GM19438 (cell line): ENCODE data around the gene SEMA6B.

Source experiments
- ATAC-seq: cut with Tn5 transposase; IDR thresholded peaks from one replicate; pipeline ENCODE4 v1.9.1; 2021; ENCODE audit warnings: low read depth; ENCODE audit not compliant: unreplicated experiment

Gene SEMA6B

DNA sequence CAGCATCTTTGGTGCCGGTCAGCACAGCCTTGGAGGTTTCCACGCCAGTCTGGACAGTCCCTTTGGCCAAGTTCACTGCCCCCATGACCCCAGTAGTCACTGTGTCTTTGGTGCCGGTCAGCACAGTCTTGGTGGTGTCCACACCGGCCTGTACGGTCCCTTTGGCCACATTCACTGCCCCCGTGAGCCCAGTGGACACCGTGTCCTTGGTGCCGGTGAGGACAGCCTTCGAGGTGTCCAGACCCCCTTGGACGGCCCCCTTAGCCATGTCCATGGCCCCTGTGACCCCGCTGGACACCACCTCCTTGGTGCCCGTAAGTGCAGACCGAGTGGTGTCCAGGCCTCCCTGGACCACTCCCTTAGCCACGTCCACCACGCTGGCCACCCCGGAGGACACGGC is 46.2 kb downstream of the SEMA6B start:
- ATAC-seq, result no peak

DNA sequence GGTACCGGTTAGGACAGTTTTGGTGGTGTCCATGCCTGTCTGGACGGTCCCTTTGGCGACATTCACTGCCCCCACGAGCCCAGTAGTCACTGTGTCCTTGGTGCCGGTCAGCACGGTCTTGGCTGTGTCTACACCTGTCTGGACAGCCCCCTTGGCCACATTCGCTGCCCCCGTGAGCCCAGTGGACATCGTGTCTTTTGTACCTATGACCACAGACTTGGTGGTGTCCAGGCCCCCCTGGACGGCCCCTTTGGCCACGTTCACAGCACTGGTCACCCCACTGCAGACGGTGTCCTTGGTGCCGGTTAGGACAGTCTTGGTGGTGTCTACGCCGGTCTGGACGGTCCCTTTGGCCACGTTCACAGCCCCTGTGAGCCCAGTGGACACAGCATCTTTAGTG is 47.4 kb downstream of the SEMA6B start:
- no peak for ATAC-seq

DNA sequence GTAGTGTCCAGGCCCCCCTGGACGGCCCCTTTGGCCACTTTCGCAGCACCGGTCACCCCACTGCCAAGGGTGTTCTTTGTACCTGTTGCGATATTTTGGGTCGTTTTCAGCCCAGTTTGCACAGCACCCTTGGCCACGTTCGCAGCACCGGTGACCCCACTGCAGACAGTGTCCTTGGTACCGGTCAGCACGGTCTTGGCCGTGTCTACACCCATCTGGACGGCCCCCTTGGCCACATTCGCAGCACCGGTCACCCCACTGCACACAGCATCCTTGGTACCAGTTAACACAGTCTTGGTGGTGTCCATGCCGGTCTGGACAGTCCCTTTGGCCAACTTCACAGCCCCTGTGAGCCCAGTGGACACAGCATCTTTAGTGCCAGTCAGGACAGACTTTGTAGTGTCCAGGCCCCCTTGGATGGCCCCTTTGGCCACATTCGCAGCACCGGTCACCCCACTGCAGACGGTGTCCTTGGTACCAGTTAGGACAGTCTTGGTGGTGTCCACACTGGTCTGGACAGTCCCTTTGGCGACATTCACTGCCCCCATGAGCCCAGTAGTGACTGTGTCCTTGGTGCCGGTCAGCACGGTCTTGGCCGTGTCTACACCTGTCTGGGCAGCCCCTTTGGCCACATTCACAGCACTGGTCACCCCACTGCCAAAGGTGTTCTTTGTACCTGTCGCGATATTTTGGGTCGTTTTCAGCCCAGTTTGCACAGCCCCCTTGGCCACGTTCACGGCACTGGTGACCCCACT is 48.0 kb downstream of the SEMA6B start:
- no peak for ATAC-seq

DNA sequence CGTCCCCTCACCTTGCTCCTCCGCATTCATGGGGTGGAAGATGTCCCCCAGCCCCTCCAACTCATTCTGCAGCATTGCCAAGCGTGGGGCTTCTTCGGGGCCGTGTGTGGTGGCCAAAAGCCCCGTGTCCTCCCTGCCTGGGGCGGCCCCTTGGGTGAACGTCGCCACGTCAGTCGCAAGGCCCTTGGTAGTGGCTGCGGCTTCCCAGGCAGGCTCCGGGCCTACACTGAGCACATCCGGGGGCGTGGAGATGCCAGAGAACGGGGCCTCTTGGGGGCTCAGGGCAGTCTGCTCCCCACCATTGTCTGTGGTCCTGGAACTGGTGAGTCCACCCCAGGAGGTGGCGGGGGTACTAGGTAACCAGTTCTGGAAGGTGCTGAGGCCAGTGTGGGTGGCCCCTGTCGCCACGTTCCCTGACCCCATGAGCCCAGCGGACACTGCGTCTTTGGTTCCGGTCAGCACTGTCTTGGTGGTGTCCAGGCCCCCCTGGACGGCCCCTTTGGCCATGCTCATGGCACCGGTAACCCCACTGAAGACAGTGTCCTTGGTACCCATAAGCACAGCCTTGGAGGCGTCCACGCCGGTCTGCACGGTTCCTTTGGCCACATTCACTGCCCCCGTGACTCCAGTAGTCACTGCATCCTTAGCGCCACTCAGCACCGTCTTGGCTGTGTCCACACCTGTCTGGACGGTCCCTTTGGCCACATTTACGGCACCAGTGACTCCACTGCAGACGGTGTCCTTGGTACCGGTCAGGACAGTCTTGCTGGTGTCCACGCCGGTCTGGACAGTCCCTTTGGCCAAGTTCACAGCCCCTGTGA is 48.8 kb downstream of the SEMA6B start:
- no peak for ATAC-seq

DNA sequence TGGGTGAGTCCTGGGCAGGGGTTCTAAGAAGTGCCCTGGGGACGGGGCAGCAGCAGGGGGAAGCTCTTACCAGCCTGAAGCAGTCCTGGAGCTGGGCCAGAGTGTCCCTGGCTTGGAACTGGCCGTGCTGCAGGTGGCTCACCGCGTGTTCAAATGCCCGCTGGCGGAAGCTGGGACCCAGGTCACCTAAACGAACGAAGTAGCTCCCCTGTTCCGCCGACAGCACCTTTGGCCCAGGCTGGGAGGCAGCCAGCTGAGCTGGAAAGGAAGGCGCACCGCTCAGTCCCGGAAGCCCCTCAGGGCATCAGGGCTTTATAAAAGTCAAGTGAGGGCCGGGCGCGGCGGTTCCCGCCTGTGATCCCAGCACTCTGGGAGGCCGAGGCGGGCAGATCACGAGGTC is 50.8 kb downstream of the SEMA6B start:
- no peak for ATAC-seq

DNA sequence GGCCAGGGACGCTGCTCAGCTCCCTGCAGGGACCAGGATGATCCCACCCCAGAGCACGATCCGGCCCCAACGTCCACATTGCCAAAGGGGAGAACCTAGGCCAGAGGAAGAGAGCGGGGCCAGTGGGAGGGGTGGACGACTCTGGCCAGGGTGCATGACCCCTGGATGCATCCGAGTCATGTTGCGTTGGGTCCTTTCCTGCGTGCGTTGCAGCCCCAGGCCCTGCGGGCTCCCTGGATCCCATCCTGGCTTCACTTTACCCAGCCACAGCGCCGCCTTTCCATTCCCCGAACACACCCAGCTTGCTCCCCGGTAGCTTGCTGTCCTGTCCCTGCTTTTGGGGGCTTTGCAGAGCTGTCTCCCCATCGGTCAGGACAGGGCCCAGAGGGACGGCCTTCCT is 51.7 kb downstream of the SEMA6B start:
- no peak for ATAC-seq

DNA sequence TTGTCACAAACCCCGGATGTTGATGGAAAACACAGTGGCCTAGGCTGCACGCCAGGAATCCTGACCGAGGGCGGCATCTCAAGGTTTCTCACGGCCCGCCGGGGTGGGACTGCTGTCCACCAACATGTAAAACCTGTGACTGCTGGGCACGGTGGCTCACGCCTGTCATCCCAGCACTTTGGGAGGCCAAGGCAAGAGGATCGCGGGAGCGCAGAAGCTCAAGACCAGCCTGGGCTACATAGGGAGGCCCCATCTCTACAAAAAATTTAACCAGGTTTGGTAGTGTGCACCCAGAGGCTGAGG is 52.4 kb downstream of the SEMA6B start:
- no peak for ATAC-seq

DNA sequence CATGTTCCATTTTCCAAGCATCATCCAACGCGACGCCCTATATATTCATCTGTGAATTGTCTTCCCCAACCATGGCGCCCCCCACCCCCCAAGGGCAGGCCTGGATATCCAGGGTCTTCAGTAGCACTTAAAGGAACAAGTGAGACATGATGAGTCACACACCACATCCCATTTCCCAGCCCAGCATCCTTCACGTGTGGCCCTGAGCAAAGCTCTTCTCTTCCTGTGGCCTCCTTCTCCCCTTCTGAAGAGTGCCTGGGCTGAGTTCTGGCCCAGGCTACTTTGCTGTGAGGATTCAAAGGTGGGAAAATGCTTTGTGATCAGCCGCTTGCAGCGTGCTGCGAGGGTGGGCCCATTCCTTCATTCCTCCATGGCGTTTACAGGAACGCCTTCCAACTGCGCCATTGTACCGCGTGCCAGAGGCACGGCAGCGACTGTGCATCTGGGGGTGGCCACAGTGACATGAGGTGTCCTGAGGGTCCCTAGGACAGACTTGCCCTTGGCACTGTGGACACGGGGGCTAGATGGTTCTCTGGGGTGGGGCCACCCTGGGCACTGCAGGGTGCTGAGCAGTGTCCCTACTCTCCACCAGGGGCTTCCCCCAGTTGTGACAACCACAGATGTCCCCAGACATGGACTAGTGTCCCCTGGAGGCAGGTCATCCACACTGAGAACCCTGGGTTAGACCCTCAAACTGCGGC is 52.9 kb downstream of the SEMA6B start:
- no peak for ATAC-seq

DNA sequence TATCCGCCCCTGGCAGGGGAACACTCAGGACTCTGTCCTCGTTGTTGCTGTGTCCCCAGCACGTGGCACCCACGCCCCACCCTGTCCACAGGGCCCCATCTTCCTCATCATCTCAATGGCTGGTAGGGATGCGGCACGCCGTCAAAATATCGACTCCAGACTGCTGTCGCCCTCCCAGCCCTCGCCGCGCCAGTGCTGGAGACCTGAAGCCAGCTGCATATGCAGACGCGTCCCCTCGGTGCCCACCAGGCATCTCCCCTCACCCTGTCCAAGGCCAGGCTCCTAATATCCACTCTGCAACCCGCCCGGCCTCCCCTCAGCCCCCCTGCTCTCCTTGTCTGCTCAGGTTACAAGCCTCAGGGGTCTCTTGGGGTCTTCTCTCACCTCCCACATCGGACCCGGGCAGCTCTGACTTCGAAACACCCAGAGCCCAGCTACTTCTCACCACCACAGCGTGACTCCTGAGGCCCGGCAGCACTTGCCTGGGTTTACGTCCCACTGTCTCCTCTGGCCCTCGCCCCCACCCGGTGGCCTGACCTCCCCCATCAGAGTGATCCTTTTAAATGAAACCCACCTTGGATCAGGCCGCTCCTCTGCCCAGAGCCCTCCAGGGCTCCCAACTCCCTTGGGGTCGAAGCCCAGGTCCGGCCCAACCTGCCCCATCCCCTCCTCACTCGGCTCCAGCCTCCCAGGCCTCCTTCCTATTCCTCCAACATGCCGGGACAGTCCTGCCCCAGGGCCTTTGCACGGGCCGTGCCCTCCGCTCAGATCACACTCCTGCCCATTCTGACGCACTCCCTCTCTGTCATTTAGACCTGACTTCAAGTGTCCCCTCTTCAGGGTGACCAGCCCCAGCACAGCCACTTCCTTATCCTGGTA is 53.7 kb downstream of the SEMA6B start:
- no peak for ATAC-seq

DNA sequence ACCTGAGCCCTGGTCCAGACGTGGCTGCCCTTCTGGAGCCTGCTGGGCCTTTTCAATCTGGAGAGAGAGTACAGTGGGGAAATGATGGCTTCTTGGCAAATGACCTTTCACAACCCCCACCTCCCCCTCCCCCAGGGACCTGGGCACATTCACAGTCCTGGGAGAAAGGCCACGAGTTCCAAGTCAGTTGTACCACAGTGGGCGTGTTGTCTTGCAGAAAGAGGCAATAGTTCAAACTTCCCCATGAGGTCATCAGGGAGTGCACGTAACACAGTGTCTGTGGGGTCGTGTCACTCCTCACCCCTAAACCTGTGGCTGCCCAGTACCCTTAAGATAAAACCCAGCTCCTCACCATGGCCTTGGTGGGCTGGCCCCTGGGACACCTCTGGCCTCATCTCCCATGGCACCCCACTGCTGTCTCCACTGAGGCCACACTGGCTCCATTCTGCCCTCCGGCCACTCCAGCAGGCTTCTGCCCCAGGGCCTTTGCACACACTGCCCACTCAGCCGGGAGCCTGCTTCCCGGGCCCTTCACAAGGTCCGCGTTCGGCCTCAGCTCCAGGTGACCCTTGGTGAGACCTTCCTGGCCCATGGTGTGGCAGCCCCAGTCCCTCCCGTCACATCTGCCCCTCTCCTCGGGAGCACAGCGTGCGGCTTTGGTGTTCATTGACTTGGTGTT is 54.5 kb downstream of the SEMA6B start:
- ATAC-seq, result no peak

DNA sequence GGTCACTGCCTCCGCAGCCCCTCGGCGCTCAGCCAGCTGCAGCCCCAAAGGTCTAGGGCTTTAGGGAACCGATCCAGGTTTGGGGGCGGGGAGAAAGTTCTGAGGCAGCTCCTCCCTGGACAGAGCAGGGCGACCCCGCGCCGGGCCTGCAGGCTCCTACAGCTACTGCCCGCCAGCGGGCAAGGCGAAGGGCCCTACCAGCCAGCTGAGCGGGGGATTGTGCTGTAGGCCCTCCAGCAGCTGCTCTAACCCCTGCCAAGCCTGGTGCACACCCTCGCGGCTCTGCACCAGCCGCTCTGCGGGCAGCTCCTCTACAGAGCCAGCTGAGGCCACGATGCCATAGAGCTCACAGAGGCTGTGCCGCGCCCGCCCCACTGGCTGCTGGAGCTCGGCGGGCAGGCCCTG is 55.2 kb downstream of the SEMA6B start:
- ATAC-seq, result no peak

DNA sequence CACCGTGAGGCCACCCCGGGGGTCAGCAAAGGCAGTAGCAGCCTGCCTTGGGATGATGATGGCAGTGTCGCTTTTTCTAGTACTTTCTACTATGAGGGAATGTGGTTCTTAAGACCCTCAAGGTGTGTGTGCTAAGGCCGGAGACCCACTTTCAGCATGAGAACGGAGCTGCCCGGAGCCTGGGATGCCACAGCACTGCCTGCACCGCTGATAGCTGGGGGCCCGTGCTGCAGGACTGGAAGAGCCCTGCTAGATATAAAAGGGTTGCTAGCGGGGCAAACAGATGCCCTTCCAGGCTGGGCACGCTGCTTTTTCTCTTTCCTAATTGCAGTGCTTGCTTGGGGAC is 55.7 kb downstream of the SEMA6B start:
- ATAC-seq, result no peak

DNA sequence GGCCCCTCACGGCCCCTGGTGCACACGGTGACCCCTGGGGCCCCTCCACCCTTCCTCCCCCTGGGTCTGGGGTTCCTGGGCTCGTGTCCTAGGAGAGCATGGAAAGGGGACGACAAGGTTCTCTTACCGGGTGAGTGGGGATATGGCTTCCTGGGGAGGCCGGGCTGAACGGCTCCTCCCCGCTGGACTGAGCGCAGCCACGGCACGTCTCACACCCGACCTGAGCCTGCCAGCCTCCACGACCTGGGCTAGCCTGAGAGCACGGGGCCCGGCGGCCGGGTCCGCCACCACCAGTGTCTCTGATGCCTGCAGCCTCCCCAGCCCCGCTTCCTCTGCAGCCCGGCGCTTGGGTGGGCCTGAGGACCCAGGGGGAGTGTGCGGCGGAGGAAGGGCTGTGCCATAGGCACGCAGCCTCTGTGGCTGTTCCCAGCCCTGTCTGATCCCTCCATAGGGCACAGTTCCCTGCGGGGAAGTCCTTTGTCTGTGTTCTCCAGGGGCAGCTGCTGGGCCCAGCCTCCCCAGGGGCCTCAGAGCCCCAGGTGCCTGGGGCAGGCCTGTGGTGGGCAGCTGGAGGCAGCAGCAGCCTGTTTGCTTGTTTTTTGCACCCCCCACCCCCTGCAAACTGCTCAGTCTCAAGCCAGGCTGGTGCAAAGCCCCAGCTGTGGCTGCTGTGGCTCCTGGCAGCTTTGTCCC is 56.2 kb downstream of the SEMA6B start:
- ATAC-seq, result no peak

DNA sequence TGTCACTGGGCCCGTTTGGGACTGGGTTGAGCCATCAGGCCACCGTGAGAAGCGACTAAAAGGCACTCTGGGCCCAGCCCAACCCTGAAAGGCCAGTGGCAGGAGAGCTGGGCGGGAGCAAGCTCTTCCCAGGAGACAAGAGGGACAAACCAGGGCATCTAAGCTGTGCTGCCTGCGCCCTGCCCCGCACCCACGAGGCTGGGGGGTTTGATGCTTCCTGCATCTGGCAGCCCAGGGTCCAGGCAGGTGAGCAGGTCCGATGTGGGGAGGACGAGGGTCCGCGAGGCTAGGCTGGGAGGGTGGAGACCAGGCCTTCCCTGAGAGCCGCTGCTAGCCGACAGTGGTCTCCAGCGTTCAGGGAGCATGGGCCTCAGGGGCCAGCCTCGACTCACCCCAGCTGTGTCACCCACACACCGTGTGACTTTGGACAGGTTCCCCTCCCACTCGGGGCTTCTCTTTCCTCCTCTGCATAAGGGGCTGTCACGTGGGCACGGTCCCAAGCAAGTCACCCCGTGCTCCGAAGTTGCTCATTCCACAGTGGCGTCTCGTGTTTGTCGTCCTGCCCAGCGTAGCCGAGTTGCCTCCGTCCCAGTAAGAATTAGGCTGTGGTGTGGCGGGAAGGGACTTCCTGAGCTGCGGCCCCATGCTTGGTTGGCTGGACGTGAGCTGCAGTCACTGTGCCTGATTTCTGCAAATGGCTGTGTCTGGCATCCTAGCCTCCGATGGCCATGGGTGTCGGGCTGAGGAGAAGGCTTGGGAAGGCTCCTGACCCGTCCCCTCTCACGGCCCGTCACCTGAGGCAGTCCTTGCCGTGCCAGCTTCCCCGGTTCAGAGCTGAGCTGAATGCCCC is 57.0 kb downstream of the SEMA6B start:
- ATAC-seq, result no peak

DNA sequence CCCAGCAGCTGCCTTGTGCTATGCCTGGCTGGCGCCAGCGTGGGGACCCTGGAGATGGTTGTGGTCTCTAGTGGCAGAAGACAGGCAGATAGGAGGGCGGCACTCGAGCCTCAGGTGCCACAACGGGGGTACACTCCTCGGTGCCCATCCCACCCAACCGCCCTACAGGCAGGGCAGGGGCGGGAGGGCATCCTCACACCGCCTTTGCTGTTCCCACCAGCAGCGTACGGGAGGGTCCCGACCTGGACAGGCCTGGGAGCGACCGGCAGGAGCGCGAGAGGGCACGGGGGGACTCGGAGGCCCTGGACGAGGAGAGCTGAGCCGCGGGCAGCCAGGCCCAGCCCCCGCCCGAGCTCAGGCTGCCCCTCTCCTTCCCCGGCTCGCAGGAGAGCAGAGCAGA is 57.8 kb downstream of the SEMA6B start:
- no peak for ATAC-seq

DNA sequence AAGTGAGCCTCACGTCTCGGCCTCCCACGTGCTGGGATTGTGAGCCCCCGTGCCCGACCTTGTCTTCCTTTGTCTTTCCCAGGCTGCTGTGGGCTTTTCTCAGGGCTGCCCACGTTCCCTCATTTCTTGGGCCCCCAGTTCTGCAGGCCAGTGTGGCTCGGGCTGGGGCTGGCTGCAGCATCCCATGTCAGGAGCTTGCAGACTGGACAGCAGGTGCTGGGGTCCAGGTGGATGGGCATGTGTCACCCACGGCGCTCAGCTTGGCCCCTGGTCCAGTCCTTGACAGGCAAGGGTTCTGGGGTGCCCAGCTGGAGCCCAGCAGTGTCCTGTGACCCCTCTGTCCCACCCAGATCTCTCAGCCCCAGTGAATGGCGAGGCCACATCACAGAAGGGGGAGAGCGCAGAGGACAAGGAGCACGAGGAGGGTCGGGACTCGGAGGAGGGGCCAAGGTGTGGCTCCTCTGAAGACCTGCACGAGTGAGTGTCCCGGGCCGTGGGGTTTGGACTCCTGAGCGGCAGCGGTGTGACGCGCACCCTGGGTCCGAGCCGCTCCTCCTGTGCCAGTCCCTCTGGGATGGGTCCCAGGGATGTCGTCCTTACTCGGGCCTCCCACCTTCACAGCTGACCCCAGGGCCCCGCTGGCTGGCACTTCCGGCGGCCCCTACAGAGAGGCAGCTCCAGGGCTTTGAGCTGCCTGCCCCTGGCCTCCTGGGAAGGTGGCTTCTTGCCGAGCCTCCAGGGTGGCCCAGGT is 58.5 kb downstream of the SEMA6B start:
- ATAC-seq, result no peak

DNA sequence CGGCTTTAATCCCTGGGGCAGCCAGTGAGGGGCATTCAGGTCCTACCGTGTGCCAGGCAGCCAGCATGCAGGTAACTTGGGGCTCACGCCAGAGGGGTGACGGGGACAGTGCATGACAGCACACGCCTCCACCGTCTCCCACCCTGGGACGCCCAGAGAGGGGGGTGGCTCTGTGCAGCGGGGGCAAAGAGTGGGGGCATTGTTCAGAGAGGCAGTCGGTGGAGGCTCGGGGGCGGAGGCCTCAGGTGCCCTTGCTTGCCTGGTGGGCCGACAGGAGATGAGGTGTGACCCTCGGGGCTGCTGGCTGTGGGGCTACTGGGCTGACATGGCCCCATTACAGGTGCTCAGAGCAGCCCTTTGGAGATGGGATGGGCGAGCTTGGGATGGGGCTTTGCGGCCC is 59.6 kb downstream of the SEMA6B start:
- no peak for ATAC-seq

DNA sequence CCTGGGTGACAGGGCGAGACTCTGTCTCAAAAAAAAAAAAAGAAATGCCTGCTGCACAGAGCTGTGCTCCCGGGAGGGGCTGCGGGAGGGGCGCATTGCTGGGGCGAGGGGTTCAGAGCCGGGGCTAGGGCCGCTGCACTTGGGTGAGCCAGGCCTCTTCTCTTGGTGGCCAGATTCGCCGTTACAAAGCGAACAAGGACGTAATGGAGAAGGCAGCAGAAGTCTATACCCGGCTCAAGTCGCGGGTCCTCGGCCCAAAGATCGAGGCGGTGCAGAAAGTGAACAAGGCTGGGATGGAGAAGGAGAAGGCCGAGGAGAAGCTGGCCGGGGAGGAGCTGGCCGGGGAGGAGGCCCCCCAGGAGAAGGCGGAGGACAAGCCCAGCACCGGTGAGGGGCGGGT is 60.2 kb downstream of the SEMA6B start:
- ATAC-seq, result no peak
